Endodermal cell (in vitro differentiated cells): ENCODE measurements around the gene RCSD1. TPM values are rescaled to one million over a fixed set of nuclear protein-coding genes. Genes with fewer than 3 reads are reported as not detected.

Experiments
- DNase-seq: peaks from one replicate; pipeline ENCODE4 v3.0.0-alpha.2; 2017
- H3K27ac ChIP-seq: 2 replicates; pipeline ENCODE4 v1.5.1; 2013; ENCODE audit warnings: mild to moderate bottlenecking, low read depth, low read length, moderate library complexity
- H3K27me3 ChIP-seq: 2 replicates; pipeline ENCODE4 v1.6.1; 2013; ENCODE audit warnings: mild to moderate bottlenecking, low read length, moderate library complexity; ENCODE audit not compliant: insufficient read depth, control insufficient read depth, poor library complexity, severe bottlenecking
- H3K36me3 ChIP-seq: 2 replicates; pipeline ENCODE4 v1.7.0; 2013; ENCODE audit warnings: mild to moderate bottlenecking, low read length, moderate library complexity; ENCODE audit not compliant: control insufficient read depth, insufficient read depth
- H3K4me1 ChIP-seq: one replicate; pipeline ENCODE4 v1.7.0; 2013; ENCODE audit warnings: low read length; ENCODE audit not compliant: control insufficient read depth, insufficient read depth
- H3K4me3 ChIP-seq: 2 replicates; pipeline ENCODE4 v1.5.1; 2013; ENCODE audit warnings: mild to moderate bottlenecking, low read length, moderate library complexity
- H3K9ac ChIP-seq: 2 replicates; pipeline ENCODE4 v1.6.1; 2013; ENCODE audit warnings: mild to moderate bottlenecking, low read length, moderate library complexity; ENCODE audit not compliant: poor library complexity, severe bottlenecking; ENCODE audit errors: extremely low read depth
- H3K9me3 ChIP-seq: 2 replicates; pipeline ENCODE4 v1.6.1; 2013; ENCODE audit warnings: mild to moderate bottlenecking, low read length, moderate library complexity; ENCODE audit not compliant: control insufficient read depth
- H3K27ac Mint-ChIP-seq: 2 replicates; pipeline ENCODE4 v1.8.0; 2020; ENCODE audit warnings: mixed read lengths
- H3K27me3 Mint-ChIP-seq: 2 replicates; pipeline ENCODE4 v1.8.0; 2021; ENCODE audit warnings: mild to moderate bottlenecking, mixed read lengths; ENCODE audit not compliant: insufficient read depth
- H3K36me3 Mint-ChIP-seq: 2 replicates; pipeline ENCODE4 v1.8.0; 2020; ENCODE audit warnings: low read depth, mixed read lengths
- H3K4me1 Mint-ChIP-seq: 2 replicates; pipeline ENCODE4 v1.8.0; 2020; ENCODE audit warnings: mixed read lengths
- H3K4me3 Mint-ChIP-seq: 2 replicates; pipeline ENCODE4 v1.8.0; 2020; ENCODE audit warnings: mild to moderate bottlenecking, moderate library complexity, mixed read lengths
- H3K9me3 Mint-ChIP-seq: 2 replicates; pipeline ENCODE4 v1.8.0; 2020; ENCODE audit warnings: mild to moderate bottlenecking, mixed read lengths
- WGBS, 2 experiments: methylation state at CpG; one replicate each; pipeline versions ENCODE4 v1.1.5 to v1.1.7; 2013; ENCODE audit warnings: missing lambda C conversion rate in 2 of 2, mixed read lengths in 1 of 2; ENCODE audit not compliant: insufficient coverage in 1 of 2, insufficient read length in 1 of 2; 5-methylcytosine and 5-hydroxymethylcytosine counted together
- total RNA-seq, 2 donors: library from RNA; stranded (reverse); fragmentation: NEBNext Ultra II Directional in 1 of 2; extraction: Animal tissue kit (Norgen Biotek cat#: 25700) in 1 of 2; gene quantifications; 2 replicates in 1 of 2; 3 replicates in 1 of 2; pipeline ENCODE4 v1.2.1, GENCODE V29; 2021
- TF ChIP-seq, protein P1 (sequence below): fragments of 200-600 bp; sonication (generic); conservative IDR thresholded peaks from 2 replicates; pipeline ENCODE4 v1.5.0; 2021; ENCODE audit warnings: antibody characterized with exemption, mild to moderate bottlenecking

RCSD1 gene
- total RNA-seq, 2 donors from 2014 or later, result 0.11 to 0.29 TPM

DNA sequence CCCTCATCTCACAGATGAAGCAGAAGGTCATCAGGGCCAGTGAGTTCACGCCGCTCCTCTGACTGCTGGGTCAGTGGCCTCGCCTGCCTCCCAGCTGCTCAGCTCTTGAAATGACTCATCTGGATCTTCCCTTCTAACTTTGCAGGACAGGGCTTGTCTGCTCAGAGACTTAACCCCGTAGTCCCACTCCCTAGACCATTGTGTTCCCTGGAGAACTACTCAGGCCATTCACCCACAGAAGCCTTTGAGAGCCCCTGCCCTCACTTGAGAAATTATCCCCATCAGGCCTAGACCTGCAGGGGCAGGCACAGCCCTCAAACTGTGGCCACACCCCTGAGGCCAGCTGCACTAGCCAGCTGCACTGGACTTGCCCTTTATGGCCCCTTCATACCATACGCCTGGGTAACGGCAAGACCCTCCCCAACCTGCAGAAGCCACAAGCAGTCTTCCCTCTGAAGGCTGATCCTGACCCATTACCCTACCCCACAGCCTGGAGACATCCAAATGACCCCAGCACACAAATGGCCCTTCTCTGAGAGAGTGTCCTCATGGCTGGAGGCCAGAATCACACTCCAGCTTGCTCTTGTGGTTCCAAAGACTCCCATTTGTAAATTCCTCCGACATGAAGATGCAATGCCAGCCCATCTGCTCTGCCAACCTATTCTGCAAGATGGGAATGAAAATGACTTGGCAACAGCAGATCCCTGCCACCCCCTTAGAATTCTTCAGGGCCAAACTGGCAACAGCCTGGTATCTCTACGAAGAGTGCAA is 33.2 kb downstream of the RCSD1 start:
- H3K27ac Mint-ChIP-seq, result no peak overlapping the region

DNA sequence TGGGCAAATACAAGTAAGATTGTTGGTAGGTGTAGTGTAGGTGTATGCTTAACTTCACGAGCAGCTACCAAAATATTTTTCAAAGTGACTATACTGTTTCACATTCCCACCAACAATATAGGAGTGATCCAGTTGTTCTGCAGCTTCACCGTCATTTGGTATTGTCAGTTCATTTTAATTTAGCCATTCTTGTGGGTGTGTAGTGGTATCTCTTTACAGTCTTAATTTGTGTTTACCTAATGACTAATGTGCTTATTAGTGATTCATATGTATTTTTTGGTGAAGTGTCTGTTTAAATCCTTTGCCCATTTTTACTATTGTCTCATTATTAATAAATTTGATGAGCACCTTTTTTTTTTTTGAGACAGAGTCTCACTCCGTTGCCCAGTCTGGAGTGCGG is 35.4 kb downstream of the RCSD1 start:
- Histone ChIP-seq H3K27ac (no peak overlapping the region), H3K36me3 (no peaks in the 10 kb centered on the region), H3K9ac (no peak overlapping the region), H3K9me3 (no peaks in the 10 kb centered on the region), H3K27me3 (no peaks in the 10 kb centered on the region), H3K4me1 (no peaks in the 10 kb centered on the region), H3K4me3 (no peak overlapping the region)
- TF ChIP-seq, protein P1, sequence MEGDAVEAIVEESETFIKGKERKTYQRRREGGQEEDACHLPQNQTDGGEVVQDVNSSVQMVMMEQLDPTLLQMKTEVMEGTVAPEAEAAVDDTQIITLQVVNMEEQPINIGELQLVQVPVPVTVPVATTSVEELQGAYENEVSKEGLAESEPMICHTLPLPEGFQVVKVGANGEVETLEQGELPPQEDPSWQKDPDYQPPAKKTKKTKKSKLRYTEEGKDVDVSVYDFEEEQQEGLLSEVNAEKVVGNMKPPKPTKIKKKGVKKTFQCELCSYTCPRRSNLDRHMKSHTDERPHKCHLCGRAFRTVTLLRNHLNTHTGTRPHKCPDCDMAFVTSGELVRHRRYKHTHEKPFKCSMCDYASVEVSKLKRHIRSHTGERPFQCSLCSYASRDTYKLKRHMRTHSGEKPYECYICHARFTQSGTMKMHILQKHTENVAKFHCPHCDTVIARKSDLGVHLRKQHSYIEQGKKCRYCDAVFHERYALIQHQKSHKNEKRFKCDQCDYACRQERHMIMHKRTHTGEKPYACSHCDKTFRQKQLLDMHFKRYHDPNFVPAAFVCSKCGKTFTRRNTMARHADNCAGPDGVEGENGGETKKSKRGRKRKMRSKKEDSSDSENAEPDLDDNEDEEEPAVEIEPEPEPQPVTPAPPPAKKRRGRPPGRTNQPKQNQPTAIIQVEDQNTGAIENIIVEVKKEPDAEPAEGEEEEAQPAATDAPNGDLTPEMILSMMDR, result no peak
- no peaks in the 10 kb centered on the region for H3K4me1 Mint-ChIP-seq
- DNase-seq, result no peak
- no peak overlapping the region for H3K4me3 Mint-ChIP-seq
- no peaks in the 10 kb centered on the region for H3K27me3 Mint-ChIP-seq
- H3K27ac Mint-ChIP-seq, result no peak overlapping the region
- H3K9me3 Mint-ChIP-seq, result no peaks in the 10 kb centered on the region
- WGBS, 2 experiments, result 92 to 98% methylated on average over 3 to 4 of the region's 4 CpGs
- no peaks in the 10 kb centered on the region for H3K36me3 Mint-ChIP-seq

More for the DNA sequence above, 33.2 kb downstream of the RCSD1 start:
- TF ChIP-seq, protein P1, result no peak
- no peaks in the 10 kb centered on the region for H3K9me3 ChIP-seq
- H3K9me3 Mint-ChIP-seq, result no peaks in the 10 kb centered on the region
- H3K36me3 Mint-ChIP-seq, result no peaks in the 10 kb centered on the region
- H3K4me1 Mint-ChIP-seq, result no peaks in the 10 kb centered on the region
- no peaks in the 10 kb centered on the region for H3K27me3 Mint-ChIP-seq
- H3K4me3 Mint-ChIP-seq, result no peak overlapping the region
- H3K4me1 ChIP-seq, result no peaks in the 10 kb centered on the region
- H3K9ac ChIP-seq, result no peak overlapping the region
- H3K36me3 ChIP-seq, result no peaks in the 10 kb centered on the region
- WGBS, 2 experiments, result 84 to 87% methylated on average over 5 to 8 of the region's 8 CpGs
- no peaks in the 10 kb centered on the region for H3K27me3 ChIP-seq
- H3K4me3 ChIP-seq, result no peak overlapping the region
- DNase-seq, result no peak
- peak overlapping the region; percentile 3 for H3K27ac ChIP-seq

DNA sequence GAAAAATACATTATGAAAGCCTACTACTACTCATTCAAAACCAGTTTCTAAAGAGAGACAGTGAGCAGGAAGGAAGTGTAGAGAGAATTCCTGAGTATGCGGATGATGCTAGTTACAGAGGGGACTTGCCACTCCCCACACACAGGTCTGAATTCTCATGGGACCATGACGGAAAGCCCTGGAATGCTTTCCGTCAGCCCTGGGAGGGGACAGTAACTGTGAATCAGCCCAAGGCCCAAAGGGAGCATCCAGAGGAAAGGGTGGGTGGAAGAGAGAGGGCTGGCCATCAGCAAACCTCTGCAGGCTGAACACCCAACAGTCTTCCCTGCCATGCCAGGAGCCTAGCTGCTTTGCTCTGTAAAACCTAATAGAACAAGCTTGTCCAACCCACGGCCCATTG is 36.4 kb downstream of the RCSD1 start:
- no peak overlapping the region for H3K27ac Mint-ChIP-seq

More for the DNA sequence above, 36.4 kb downstream of the RCSD1 start:
- Histone ChIP-seq H3K4me1 (no peaks in the 10 kb centered on the region), H3K9me3 (no peaks in the 10 kb centered on the region), H3K36me3 (no peaks in the 10 kb centered on the region), H3K9ac (no peak overlapping the region), H3K4me3 (no peak overlapping the region), H3K27ac (no peak overlapping the region), H3K27me3 (no peaks in the 10 kb centered on the region)
- H3K4me3 Mint-ChIP-seq, result no peak overlapping the region
- no peaks in the 10 kb centered on the region for H3K9me3 Mint-ChIP-seq
- 91% methylated on average over 4 of the region's 4 CpGs; no CpG with 5 or more reads in 1 of the 2 experiments for WGBS, 2 experiments
- no peak for DNase-seq
- TF ChIP-seq, protein P1, result no peak
- H3K36me3 Mint-ChIP-seq, result no peaks in the 10 kb centered on the region
- H3K4me1 Mint-ChIP-seq, result no peaks in the 10 kb centered on the region
- no peaks in the 10 kb centered on the region for H3K27me3 Mint-ChIP-seq
